ENCODE data around the gene POGLUT3. TPM values are rescaled to one million over a fixed set of nuclear protein-coding genes. Genes with fewer than 3 reads are reported as not detected.

The POGLUT3 gene
- total RNA-seq, 1 donor from 2014 or later = 7.2 TPM

DNA sequence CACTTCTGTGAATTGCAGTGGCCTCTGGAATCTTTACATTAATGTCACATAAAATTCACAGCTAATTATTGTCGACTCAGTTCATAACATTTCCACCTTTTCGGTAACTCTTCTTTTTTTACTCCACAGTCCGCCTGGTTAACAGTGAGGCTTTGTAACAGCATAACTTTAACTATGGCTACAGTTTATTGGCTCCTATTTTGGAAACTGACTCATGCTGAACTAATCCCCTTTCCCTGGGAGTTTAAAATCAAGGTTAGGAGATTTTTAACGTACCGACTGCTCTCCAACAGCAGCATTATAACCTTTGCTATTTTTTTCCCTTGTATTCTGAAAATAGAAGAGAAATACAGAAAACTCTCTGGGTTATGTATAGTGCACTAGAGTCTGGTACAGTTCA is 3.2 kb upstream of the POGLUT3 start:
- no peak for ATAC-seq
- DNase-seq (ENCODE audit: low spot score) = no peak

GRCh38 chr11:108500721-108501120 is 2.5 kb upstream of the POGLUT3 start:
- ATAC-seq = no peak
- no peak for DNase-seq (ENCODE audit: low spot score)

DNA sequence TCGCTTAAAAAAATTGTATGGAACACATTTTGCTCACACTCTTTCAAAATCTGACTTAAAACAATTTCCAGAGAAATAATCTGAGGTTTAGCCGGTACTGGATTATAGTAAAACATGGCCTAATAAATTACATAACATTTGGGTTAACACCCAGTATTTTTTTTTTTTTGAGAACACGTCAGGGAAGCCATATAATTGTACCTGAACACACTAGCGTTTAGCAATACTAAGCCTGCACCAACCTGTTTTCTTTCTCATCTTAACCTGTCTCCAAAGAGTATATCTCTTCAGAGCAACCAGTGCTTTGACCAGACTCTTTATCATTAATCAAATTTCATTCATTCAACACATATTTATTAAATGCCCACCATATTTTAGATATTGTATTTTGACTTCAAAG is 2.0 kb upstream of the POGLUT3 start:
- ATAC-seq (no peak), DNase-seq (ENCODE audit: low spot score) (no peak)

DNA sequence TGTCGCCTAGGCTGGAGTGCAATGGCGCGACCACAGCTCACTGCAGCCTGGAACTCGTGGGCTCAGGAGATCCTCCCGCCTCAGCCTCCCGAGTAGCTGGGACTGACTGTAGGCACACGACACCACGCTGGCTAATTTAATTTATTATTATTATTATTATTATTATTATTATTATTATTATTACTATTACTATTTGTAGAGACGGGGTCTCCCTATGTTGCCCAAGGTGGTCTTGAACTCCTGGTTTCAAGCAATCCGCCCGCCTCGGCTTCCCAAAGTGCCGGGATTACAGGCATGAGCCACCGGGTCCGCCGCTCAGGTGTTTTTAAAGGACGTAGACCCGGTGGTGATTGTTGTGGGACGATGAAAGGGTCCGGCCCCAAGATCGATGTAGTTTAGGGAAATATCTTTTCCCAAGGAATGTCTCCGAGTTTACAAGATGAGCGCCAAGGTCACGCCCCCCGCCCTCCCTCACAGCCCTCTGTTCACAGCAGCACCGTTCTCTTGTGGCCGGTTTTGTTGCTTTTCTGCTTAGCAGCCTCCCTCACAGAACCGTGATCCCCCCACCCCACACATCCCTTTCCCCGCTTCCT is 728 bp upstream of the POGLUT3 start:
- ATAC-seq = no peak
- DNase-seq (ENCODE audit: low spot score) = no peak

DNA sequence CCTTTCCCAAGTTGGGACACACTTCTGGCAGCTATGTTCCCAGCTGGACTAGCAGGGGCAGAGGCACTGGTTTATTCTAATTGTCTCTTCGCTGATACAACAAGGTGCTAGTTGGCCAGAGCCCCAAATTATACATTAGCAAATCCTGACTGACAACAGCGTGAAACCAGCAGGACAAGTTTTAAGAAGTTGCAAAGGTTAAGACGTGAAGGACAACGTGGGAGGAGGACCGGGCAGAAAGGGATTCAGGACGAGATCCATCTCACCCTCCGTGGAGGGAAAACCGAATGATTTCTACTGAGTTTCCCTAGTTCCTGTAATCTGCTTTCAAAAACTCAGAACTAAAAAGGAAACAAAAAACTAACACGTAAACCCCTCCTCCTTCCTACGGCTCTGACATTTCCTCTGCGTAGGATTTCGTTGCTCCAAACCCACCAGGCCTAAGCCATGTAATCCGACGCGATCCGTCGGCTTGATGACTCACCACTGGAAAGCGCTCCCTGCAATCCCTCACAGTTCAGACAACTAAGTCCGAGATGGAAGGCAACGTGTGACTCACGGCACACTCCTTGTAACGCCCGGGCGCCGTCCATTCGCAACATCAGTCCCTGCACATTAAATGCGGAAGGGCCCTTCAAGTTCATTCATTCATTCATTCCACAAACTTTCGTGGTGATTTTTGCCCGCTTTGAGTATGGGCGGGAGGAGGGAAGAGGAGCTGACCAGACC is 703 bp downstream of the POGLUT3 start:
- DNase-seq (ENCODE audit: low spot score) = peak; percentile 77
- ATAC-seq = peak; percentile 82

DNA sequence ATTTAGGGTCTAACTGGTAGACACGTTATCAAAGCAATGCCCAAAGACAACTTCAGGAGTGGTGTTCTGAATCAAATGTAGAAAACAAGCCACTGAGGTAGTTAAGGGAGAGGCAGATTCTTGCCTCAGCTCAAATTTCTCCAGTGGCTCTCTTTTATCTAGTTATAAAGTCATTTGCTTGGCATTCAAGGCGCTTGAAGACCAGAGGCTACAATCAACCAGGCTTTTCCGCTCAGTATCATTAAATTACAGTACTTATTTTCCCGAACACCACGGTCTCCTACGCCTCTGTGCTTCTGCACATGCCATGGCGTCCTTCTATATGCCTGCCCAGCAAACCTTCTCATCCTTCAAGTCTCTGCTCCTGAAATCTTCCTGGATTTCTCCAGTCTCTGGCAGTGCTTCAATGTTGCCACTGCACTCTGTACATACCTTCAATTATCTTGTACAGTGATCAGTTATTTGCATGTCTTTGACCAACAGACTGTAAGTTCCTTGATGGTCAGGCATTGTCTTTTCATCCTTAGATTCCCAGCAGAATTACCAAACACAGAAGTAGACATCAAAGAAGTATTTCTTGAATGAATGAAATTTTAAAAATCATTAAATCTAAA is 1.4 kb downstream of the POGLUT3 start:
- ATAC-seq = no peak
- DNase-seq (ENCODE audit: low spot score) = no peak

DNA sequence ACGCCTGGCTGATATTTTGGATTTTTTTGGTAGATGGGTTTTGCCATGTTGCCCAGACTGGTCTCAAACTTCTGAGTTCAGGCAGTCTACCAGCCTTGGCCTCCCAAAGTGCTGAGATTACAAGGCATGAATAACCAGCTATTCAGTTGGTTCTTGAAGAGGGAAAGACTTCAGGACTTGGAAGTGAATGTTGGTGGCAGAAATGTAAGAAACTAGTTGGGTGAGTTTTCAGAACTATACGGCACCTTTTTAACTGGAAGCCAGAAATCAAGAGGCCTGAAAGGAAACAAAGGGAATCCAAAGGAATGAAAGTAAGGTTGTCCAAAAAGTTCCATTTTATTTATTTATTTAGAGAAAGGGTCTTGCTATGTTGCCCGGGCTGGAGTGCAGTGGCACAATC is 2.9 kb downstream of the POGLUT3 start:
- no peak for ATAC-seq
- no peak for DNase-seq (ENCODE audit: low spot score)

DNA sequence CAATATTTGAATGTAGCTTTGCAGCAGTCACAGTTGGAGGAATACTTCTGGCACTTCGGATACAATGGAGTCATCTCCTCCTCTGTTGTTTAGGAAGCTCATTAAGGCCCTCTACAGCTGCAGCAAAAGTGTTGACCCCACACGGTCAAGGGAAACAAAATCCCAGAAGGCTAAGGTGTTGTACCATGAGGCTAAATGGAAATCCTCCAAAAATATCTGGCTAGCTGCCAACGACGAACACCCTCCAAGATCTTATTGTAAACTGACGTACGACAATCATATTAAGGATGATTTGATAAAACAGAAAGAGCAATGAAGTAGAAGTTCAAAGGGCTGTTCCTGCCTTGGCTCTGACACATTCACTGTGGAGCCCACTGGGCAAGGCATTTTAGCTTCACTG is 4.0 kb downstream of the POGLUT3 start:
- ATAC-seq (no peak), DNase-seq (ENCODE audit: low spot score) (no peak)

- DNase-seq (ENCODE audit: low spot score) = no peak
- ATAC-seq = no peak
Observed at GRCh38 chr11:108491936-108492335, 6.2 kb downstream of the POGLUT3 start.

DNA sequence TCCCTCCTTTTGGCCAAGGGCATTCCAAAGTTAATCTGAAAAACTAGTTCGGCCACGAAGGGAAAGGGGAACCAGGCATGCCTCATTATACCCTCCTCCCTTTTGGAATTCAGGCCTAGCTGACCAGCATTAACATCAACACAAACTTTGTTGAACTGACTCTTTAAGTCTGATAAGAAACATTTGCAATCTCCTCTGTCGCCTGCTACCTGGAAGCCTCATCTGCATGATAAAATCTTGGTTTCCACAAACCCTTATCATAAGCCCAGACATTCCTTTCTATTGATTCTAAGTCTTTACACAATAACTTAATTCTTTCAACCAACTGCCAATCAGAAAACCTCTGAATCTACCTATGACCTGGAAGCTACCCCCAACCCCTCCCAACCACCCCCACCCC is 11.4 kb downstream of the POGLUT3 start:
- ATAC-seq (no peak), DNase-seq (ENCODE audit: low spot score) (no peak)

DNA sequence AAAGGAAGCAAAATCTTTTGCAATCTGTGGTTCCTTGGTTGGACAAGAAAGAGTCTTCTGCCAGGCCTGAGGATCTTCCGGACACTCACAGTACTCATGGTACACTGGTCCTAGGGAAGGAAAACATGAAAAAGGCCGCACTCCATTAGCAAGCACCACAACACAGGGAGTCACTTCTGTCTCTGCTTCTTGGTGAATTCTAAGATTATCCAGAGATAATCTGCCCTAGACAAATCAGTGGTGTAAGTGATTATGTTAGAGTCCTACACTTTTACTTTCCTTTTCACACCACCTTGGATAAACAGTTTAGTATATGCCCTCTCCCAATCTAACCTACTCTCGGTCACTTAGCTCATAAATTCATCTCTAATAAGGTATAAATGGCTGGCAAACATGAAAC is 11.9 kb downstream of the POGLUT3 start:
- no peak for DNase-seq (ENCODE audit: low spot score)
- ATAC-seq = no peak

- DNase-seq (ENCODE audit: low spot score) (no peak), ATAC-seq (no peak)
Observed at GRCh38 chr11:108483163-108483562, 15.0 kb downstream of the POGLUT3 start.

DNA sequence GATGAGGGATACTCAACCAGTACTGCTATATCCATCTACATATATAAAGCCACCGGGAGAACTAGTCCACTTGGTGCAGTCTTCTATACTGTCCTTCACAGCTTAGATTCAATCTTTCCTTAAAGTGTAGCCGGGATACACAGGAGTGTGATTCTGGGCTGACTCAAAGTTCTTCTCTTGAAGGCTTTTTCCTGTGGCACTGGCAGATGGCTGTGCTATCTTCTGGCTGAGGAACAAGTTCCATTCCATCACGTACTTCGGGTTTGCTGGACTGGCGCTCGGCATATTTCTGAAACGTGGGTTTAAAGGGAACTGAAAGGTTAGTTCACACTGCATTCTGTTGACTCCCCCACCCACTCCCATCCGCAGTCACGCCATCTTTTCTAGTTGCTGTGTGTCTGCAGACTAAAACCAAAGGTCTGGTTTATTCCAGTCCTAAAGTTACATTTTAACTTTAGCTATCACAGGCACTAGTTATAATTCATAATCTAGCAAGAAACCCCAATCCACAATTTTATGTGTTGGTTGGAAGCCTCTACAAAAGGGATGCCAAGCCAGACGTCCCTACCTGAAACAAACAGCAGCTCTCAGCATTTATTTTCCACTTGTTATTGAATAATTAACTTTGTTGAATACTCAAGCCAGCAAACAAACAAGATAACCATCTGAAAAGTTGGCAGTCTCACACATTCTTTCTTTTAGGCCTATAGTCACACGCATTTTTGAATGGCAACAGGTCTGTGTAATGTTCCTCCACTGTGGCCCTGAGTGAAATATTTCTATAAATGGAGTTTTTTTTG is 23.3 kb downstream of the POGLUT3 start:
- peak; percentile 82 for ATAC-seq
- peak; percentile 83 for DNase-seq (ENCODE audit: low spot score)

DNA sequence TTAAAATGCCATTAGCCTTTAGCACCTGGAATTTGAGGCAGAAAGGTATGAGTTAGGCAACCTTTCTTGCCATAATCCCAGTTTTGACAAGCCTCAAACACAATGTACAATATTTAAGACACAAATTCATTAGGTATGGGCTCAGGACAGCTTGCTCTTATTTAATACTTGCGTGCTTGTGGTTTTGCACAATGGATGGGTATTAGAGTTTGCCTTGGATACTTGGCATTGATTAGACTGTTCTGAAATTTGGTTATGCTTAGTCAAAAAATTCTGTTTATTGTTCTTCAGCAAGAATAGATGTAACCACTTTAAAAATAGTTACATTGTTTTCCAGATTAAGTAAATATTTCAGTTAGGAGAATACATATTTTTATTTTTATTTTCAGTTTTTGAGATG is 25.5 kb downstream of the POGLUT3 start:
- no peak for DNase-seq (ENCODE audit: low spot score)
- no peak for ATAC-seq

- DNase-seq (ENCODE audit: low spot score) = no peak
- no peak for ATAC-seq
Observed at GRCh38 chr11:108468478-108468864, 29.7 kb downstream of the POGLUT3 start.

DNA sequence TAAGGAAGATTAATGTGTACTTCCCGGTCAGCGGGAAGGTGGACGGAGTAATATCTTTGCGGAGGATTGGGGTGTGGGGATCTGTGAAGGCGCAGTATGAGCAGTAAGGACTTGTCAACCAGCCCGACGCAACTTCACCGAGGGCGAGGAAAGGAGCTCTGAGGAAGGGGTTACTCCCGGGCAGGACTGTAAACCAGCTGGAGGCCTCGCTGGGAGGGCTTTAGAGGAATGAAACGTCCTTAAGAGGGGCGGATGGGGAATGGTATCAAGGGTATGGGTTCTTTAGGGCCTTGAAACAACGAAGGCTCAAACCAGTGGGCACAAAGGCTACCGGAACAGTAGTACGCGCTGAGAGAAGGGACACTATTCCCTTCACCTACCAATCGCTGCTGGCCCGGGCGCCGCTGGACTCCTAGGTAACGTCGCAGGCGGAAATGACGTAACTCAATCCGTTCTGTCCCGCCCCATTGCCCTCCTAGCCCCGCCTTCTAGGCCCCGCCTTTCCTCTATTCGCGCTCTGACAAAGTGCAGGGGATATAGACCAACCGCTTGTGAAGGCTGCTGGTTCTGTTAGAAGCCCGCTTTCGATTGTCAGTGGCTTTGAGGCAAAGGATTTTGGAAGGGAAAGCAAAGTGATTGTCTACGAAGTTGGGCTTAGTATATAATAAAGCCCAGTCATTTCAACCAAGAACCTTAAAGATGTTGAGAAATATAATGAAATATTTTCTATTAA is 30.9 kb downstream of the POGLUT3 start, which contains the start of gene C11orf65:
TSS of gene C11orf65 (minus strand) at position 439 of the 733 bp plus-strand sequence. CDS start 5,970 bp downstream, outside the sequence.
- ATAC-seq = peak; percentile 97
- peak; percentile 97 for DNase-seq (ENCODE audit: low spot score)

GRCh38 chr11:108466405-108466804 is 31.8 kb downstream of the POGLUT3 start:
- ATAC-seq = no peak
- DNase-seq (ENCODE audit: low spot score) = no peak

DNA sequence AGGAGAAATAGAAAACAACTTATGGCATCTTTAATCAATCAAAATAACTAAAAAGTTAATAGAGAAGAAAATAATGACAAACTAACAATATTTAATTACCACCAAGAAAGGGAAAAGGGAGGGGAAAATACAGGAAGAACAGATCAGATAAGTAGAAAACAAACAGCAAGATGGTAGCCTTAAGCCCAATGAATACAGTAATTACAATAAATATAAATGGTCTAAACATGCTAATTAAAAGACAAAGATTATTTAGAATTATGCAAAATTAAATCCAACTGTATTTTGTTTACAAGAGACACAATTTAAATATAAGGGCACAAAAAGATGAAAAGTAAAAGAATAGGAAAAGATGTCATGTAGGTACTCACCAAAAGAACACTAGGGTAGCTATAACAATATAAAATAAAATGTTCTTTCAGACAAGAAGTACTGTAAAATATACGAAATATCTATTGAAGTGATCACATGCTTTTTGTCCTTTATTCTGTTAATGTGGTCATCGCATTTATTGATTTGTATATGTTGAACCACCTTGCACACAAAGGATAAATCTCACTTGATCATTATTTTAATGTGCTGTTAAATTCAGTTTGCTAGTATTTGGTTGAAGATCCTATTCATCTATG is 44.9 kb downstream of the POGLUT3 start:
- DNase-seq (ENCODE audit: low spot score) (no peak), ATAC-seq (no peak)

Measured in left lobe of liver (tissue), 2 donors.